ENCODE data around the gene HDGFL1.

DNA sequence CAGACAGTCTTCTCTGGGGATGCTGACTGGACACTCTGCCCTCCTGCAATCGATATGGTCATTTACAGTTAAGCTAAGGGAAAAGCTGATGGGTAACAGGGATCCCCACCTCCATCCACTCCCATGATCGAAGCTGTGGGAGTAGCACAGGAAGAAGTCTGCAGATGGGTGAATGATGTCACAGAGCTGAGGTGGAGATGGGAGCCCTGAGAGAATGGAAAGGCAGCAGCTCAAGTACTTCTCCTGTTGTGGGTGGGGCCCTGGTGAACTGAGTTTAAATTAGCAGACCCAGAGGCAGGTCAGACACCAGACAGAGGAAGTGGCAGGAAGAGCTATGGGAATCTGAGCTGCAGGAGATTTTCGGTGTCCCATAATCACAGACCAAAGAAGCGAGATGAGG lies 29.0 kb downstream of the HDGFL1 start:
- TF ChIP-seq, protein P1, sequence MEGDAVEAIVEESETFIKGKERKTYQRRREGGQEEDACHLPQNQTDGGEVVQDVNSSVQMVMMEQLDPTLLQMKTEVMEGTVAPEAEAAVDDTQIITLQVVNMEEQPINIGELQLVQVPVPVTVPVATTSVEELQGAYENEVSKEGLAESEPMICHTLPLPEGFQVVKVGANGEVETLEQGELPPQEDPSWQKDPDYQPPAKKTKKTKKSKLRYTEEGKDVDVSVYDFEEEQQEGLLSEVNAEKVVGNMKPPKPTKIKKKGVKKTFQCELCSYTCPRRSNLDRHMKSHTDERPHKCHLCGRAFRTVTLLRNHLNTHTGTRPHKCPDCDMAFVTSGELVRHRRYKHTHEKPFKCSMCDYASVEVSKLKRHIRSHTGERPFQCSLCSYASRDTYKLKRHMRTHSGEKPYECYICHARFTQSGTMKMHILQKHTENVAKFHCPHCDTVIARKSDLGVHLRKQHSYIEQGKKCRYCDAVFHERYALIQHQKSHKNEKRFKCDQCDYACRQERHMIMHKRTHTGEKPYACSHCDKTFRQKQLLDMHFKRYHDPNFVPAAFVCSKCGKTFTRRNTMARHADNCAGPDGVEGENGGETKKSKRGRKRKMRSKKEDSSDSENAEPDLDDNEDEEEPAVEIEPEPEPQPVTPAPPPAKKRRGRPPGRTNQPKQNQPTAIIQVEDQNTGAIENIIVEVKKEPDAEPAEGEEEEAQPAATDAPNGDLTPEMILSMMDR (IDR thresholded peaks at IDR 0.05; ENCODE audit: low read depth, low read length), result no peak
- TF ChIP-seq EZH2phosphoT487 (IDR thresholded peaks at IDR 0.05; ENCODE audit: low read depth), result no peak

All from OCI-LY3 (cell line).